Ascending aorta (tissue), 2 donors: ENCODE measurements around the gene DMKN. TPM values are rescaled to one million over a fixed set of nuclear protein-coding genes. Genes with fewer than 3 reads are reported as not detected.

Experiments
- DNase-seq, 2 donors: peaks; one replicate each; pipeline ENCODE4 v3.0.0-alpha.2; 2019; ENCODE audit warnings: low spot score in 2 of 2
- H3K27ac ChIP-seq, 2 donors: fragments of 200-600 bp; sonication (generic); one replicate each; pipeline ENCODE4 v1.5.1; 2016 to 2017; ENCODE audit warnings: mild to moderate bottlenecking in 1 of 2
- H3K27me3 ChIP-seq: fragments of 200-600 bp; sonication (generic); one replicate; pipeline ENCODE4 v1.5.1; 2017
- H3K36me3 ChIP-seq, 2 donors: fragments of 200-600 bp; sonication (generic); one replicate each; pipeline ENCODE4 v1.5.1; 2016
- H3K4me1 ChIP-seq, 2 donors: fragments of 200-600 bp; sonication (generic); one replicate each; pipeline ENCODE4 v1.5.1; 2016 to 2017; ENCODE audit warnings: mild to moderate bottlenecking in 1 of 2
- H3K4me3 ChIP-seq, 2 donors: fragments of 200-600 bp; sonication (generic); one replicate each; pipeline ENCODE4 v1.5.1; 2016 to 2017; ENCODE audit warnings: mild to moderate bottlenecking in 1 of 2
- H3K9me3 ChIP-seq, 2 donors: fragments of 200-600 bp; sonication (generic); one replicate each; pipeline ENCODE4 v1.5.1; 2016
- intact Hi-C: fragments of 100-400 bp; cut with DNase I; formaldehyde crosslinking; loops from one replicate; pipeline ENCODE4 v1.15.1; 2023
- total RNA-seq: library from RNA; depleted of rRNA; stranded (reverse); fragments of >200 nt; gene quantifications from one replicate; pipeline ENCODE4 v1.1.0, GENCODE V29; 2016
- TF ChIP-seq, protein P1 (sequence below), 3 experiments: fragments of 200-600 bp in 2 of 3; fragments of 450-650 bp in 1 of 3; sonication (generic) in 2 of 3; IDR thresholded peaks; one replicate each; pipeline ENCODE4 v1.5.1; 2016 to 2019; ENCODE audit warnings: antibody characterized with exemption in 3 of 3, mild to moderate bottlenecking in 1 of 3, moderate library complexity in 1 of 3

DMKN gene
- total RNA-seq, 1 donor from 2014 or later: 1.7 TPM

DNA sequence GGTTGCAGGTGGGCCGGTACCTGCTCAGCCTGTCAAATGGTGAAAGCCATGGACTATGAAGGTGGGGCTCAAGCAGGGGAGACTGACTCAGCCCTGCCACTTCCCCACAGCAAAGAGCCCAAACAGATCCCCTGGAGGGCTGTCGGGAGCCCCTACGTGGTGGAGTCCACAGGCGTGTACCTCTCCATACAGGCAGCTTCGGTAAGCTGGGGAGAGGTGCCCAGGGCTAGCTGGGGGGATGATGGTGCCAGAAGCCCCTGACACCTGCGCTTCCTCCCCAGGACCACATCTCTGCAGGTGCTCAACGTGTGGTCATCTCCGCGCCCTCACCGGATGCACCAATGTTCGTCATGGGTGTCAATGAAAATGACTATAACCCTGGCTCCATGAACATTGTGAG lies 28.8 kb upstream of the DMKN start:
- no peaks in the 10 kb centered on the region for H3K27me3 ChIP-seq
- peaks cover 0 to 15% of the 10 kb centered on the region in 2 donors for H3K4me1 ChIP-seq
- H3K4me3 ChIP-seq: no peak overlapping the region
- no peaks in the 10 kb centered on the region for H3K9me3 ChIP-seq
- intact Hi-C loops: loop anchor here (10.0 kb wide), 1 partner anchor 867 kb away; the partner anchor contains the start of genes SCGB2B2 and ZNF302
- peaks cover 0 to 2% of the 10 kb centered on the region in 2 donors for H3K36me3 ChIP-seq
- no peak for DNase-seq
- H3K27ac ChIP-seq: no peak overlapping the region
- TF ChIP-seq, protein P1, sequence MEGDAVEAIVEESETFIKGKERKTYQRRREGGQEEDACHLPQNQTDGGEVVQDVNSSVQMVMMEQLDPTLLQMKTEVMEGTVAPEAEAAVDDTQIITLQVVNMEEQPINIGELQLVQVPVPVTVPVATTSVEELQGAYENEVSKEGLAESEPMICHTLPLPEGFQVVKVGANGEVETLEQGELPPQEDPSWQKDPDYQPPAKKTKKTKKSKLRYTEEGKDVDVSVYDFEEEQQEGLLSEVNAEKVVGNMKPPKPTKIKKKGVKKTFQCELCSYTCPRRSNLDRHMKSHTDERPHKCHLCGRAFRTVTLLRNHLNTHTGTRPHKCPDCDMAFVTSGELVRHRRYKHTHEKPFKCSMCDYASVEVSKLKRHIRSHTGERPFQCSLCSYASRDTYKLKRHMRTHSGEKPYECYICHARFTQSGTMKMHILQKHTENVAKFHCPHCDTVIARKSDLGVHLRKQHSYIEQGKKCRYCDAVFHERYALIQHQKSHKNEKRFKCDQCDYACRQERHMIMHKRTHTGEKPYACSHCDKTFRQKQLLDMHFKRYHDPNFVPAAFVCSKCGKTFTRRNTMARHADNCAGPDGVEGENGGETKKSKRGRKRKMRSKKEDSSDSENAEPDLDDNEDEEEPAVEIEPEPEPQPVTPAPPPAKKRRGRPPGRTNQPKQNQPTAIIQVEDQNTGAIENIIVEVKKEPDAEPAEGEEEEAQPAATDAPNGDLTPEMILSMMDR (IDR thresholded peaks at IDR 0.05): no peak

DNA sequence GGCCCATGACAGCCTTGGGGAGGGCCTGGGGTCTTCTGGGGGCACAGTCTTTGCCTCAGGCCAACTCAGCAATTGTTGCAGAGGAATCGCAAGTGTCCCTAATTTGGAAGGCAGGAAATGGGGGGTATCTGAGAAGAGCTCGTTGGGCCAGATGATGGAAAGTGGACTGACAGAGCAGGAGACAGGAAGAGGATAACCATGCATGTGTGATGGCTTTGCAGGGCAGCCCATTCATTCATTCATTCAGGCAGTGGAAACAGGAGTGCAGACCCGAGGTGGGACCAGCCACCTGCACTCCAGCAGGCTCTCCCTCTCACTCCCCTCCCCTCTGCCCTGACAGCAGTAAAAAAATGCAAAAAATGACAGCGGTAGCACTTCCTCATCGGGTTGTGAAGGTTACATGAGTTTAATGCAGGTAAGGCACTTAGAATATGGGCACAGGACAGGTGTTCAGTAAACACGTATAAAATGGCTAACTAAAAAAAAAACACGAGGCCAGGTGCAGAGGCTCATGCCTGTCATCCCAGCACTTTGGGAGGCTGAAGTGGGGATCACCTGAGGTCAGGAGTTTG lies 27.0 kb upstream of the DMKN start:
- no peak for DNase-seq
- Histone ChIP-seq H3K4me3 (no peak overlapping the region), H3K9me3 (no peaks in the 10 kb centered on the region), H3K36me3 (no peaks in the 10 kb centered on the region), H3K4me1 (peaks cover 0 to 5% of the 10 kb centered on the region in 2 donors), H3K27me3 (no peaks in the 10 kb centered on the region), H3K27ac (no peak overlapping the region)
- TF ChIP-seq, protein P1 (IDR thresholded peaks at IDR 0.05): no peak
- intact Hi-C loops: loop anchor here (10.0 kb wide), 1 partner anchor 866 kb away; the partner anchor contains the start of genes SCGB2B2 and ZNF302

DNA sequence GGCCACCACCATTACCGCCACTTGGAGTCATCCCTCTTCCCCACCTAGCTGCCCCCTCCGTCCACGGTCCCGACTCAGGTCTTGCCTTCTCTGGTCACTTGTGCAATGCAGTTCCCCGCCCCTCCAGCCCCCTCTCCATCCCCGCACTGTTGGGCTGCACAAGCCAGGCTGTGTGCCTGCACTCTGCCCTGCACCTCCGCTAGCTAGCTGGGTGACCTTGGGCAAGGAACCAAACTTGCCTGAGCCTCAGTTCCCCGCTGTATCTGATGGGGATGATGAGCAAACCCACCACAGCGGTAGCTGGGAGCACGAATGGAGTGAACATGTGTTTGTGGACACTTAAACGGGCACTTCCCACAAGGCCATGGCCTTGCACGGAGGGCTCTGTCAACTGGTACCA lies 26.4 kb upstream of the DMKN start:
- no peaks in the 10 kb centered on the region for H3K9me3 ChIP-seq
- no peaks in the 10 kb centered on the region for H3K27me3 ChIP-seq
- H3K4me1 ChIP-seq: peaks cover 0 to 5% of the 10 kb centered on the region in 2 donors
- intact Hi-C loops: loop anchor here (10.0 kb wide), 1 partner anchor 865 kb away; the partner anchor contains the start of genes SCGB2B2 and ZNF302
- TF ChIP-seq, protein P1 (IDR thresholded peaks at IDR 0.05): no peak
- no peak overlapping the region for H3K4me3 ChIP-seq
- no peak overlapping the region for H3K27ac ChIP-seq
- no peak for DNase-seq
- H3K36me3 ChIP-seq: no peaks in the 10 kb centered on the region

DNA sequence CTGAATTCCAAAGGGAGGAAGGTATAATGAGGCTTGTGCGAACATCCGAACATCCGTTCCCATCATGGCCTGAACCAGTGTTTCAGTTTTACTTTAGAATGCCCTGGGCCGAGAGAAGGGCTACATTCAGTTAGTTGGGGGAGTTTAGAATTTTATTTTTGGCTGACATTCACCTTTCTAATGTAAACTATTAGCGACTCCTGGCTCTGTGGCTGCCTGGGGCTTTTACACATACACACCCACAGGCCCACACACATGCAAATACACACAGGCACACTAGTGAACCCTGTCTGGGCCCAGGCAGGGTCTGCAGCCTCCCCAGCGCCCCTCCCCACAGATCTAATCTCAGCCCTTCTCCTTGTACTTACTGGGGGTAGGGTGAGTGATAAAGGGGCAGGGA lies 25.9 kb upstream of the DMKN start:
- H3K27ac ChIP-seq: no peak overlapping the region
- H3K36me3 ChIP-seq: no peaks in the 10 kb centered on the region
- DNase-seq: no peak
- peaks cover 0 to under 1% of the 10 kb centered on the region in 2 donors for H3K4me1 ChIP-seq
- H3K4me3 ChIP-seq: no peak overlapping the region
- no peaks in the 10 kb centered on the region for H3K27me3 ChIP-seq
- TF ChIP-seq, protein P1 (IDR thresholded peaks at IDR 0.05): no peak
- intact Hi-C loops: no loop called here
- H3K9me3 ChIP-seq: no peaks in the 10 kb centered on the region

- TF ChIP-seq, protein P1 (IDR thresholded peaks at IDR 0.05): no peak
- no peak for DNase-seq
- Histone ChIP-seq H3K4me1 (no peaks in the 10 kb centered on the region), H3K27me3 (no peaks in the 10 kb centered on the region), H3K36me3 (no peaks in the 10 kb centered on the region), H3K27ac (no peak overlapping the region), H3K9me3 (no peaks in the 10 kb centered on the region), H3K4me3 (no peak overlapping the region)
- intact Hi-C loops: no loop called here
These were observed 21.5 kb upstream of the DMKN start for GRCh38 chr19:35534803-35535480.
